NB4 (cell line): ENCODE measurements around the gene TERC.

Experiments
- MYC ChIP-seq: IDR thresholded peaks from 2 replicates; pipeline ENCODE4 v1.6.1; 2011; ENCODE audit warnings: low read depth, low read length
- POLR2A ChIP-seq: IDR thresholded peaks from 2 replicates; pipeline ENCODE4 v1.6.1; 2011; ENCODE audit warnings: mild to moderate bottlenecking; ENCODE audit not compliant: insufficient read length; ENCODE audit errors: extremely low read depth
- TF ChIP-seq, protein P1 (sequence below): IDR thresholded peaks from one replicate; pipeline ENCODE4 v1.5.1; 2012; ENCODE audit warnings: low read depth, low read length
- TF ChIP-seq, protein P2 (sequence below): IDR thresholded peaks from 2 replicates; pipeline ENCODE4 v1.6.1; 2011; ENCODE audit warnings: low read depth, low read length

DNA sequence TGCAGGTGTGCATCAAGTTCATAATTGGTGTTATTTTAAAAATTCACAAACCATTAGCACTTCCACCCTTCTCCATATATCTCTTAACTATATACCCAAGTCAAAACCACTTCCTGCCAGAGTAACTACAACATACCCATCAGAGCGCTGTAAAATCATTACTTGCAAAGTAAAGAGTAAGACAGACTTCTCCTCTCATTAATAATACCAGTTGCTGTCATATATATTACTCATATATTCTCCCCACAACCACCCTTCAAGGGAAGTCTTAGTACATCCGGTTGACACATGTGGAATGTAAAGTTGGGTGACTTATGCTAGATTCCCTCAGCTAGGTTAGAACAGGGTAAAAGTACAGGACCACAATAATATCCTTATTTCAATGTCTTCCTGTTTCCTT, 5.6 kb downstream of the TERC start:
- TF ChIP-seq, protein P1, sequence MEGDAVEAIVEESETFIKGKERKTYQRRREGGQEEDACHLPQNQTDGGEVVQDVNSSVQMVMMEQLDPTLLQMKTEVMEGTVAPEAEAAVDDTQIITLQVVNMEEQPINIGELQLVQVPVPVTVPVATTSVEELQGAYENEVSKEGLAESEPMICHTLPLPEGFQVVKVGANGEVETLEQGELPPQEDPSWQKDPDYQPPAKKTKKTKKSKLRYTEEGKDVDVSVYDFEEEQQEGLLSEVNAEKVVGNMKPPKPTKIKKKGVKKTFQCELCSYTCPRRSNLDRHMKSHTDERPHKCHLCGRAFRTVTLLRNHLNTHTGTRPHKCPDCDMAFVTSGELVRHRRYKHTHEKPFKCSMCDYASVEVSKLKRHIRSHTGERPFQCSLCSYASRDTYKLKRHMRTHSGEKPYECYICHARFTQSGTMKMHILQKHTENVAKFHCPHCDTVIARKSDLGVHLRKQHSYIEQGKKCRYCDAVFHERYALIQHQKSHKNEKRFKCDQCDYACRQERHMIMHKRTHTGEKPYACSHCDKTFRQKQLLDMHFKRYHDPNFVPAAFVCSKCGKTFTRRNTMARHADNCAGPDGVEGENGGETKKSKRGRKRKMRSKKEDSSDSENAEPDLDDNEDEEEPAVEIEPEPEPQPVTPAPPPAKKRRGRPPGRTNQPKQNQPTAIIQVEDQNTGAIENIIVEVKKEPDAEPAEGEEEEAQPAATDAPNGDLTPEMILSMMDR: no peak
- TF ChIP-seq, protein P2, sequence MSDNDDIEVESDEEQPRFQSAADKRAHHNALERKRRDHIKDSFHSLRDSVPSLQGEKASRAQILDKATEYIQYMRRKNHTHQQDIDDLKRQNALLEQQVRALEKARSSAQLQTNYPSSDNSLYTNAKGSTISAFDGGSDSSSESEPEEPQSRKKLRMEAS: no peak
- TF ChIP-seq MYC: no peak
- TF ChIP-seq POLR2A: no peak
